ENCODE data around the gene MYB.

DNA sequence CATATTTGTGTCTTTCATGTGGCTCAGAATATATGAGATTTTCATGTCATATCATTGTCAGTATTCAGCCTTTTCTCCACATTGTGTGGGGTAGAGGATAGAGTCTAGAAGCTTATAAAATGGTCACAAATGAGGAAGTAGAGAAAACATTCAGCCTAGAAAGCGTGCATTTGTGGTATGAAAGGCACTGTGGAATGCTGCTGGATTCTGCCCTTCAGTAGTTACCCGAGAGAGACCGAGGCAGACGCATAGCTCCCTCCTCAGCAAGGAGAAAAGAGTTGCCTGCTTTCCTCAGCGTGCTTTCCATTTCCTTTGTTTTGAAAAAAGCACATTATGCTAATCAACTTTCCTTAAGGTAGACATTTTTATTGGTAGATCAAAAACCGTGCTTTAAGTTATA lies 28.7 kb downstream of the MYB start:
- no peak for TF ChIP-seq SMC3 (IDR thresholded peaks at IDR 0.05; ENCODE audit: low read depth, low read length)
- TF ChIP-seq, protein P1, sequence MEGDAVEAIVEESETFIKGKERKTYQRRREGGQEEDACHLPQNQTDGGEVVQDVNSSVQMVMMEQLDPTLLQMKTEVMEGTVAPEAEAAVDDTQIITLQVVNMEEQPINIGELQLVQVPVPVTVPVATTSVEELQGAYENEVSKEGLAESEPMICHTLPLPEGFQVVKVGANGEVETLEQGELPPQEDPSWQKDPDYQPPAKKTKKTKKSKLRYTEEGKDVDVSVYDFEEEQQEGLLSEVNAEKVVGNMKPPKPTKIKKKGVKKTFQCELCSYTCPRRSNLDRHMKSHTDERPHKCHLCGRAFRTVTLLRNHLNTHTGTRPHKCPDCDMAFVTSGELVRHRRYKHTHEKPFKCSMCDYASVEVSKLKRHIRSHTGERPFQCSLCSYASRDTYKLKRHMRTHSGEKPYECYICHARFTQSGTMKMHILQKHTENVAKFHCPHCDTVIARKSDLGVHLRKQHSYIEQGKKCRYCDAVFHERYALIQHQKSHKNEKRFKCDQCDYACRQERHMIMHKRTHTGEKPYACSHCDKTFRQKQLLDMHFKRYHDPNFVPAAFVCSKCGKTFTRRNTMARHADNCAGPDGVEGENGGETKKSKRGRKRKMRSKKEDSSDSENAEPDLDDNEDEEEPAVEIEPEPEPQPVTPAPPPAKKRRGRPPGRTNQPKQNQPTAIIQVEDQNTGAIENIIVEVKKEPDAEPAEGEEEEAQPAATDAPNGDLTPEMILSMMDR (conservative IDR thresholded peaks at IDR 0.05; ENCODE audit: low read depth, low read length), result no peak

Measured in IMR-90 (cell line).